22Rv1 (cell line): ENCODE data around the gene PPFIBP2.

Experiments used
- CTCF ChIP-seq: fragments of 450-650 bp; IDR thresholded peaks from 2 replicates; pipeline ENCODE4 v1.5.1; 2017; ENCODE audit warnings: mild to moderate bottlenecking
- ZFX ChIP-seq: fragments of 450-650 bp; IDR thresholded peaks from 2 replicates; pipeline ENCODE4 v1.6.1; 2017; ENCODE audit warnings: antibody characterized with exemption, borderline replicate concordance

GRCh38 chr11:7691759-7692350 is 178.1 kb downstream of the PPFIBP2 start:
- TF ChIP-seq CTCF (no peak), ZFX (no peak)
